IMR-90 (cell line): ENCODE results near the gene SPDYE4. TPM values are rescaled to one million over a fixed set of nuclear protein-coding genes. Genes with fewer than 3 reads are reported as not detected.

Source experiments
- ATAC-seq: fragments of 200-7000 bp; cut with Tn5 transposase; 2 replicates; pipeline ENCODE4 v1.9.1; 2020; ENCODE audit warnings: low read depth, mild to moderate bottlenecking, moderate library complexity
- BruUV-seq: library from RNA; stranded (reverse); fragments of 400-500 nt; replicated peaks from 2 replicates; lab custom pipeline; 2021; lab: Mats Ljungman, UMichigan
- CTCF ChIA-PET: fragments of 300-600 bp; formaldehyde crosslinking; extraction: SDS; loops from one replicate; lab custom pipeline; 2021; ENCODE audit warnings: antibody characterized with exemption; lab: Yijun Ruan, JAX
- POLR2A ChIA-PET: fragments of 300-600 bp; sonication (Branson Sonifier 250); formaldehyde crosslinking; loops from one replicate; lab custom pipeline; 2022; ENCODE audit warnings: antibody characterized with exemption; ENCODE audit not compliant: unreplicated experiment; lab: Charles Lee
- DNase-seq: peaks from one replicate; pipeline ENCODE4 v3.0.0; 2013
- H2AFZ ChIP-seq: replicated peaks from 2 replicates; pipeline ENCODE3; 2013; ENCODE audit warnings: low read length, mild to moderate bottlenecking; ENCODE audit not compliant: poor library complexity
- H2AK5ac ChIP-seq: 2 replicates; pipeline ENCODE4 v1.6.1; 2013; ENCODE audit warnings: low read depth, low read length, inconsistent platforms
- H2AK9ac ChIP-seq: replicated peaks from 2 replicates; pipeline ENCODE3; 2013; ENCODE audit warnings: mild to moderate bottlenecking, low read depth, low read length, moderate library complexity; ENCODE audit not compliant: poor library complexity
- H2BK120ac ChIP-seq: 2 replicates; pipeline ENCODE4 v1.6.1; 2013; ENCODE audit warnings: low read depth, low read length, inconsistent platforms
- H2BK15ac ChIP-seq: 3 replicates; pipeline ENCODE4 v1.6.1; 2013; ENCODE audit warnings: low read depth, low read length, inconsistent platforms
- H2BK20ac ChIP-seq: 2 replicates; pipeline ENCODE4 v1.6.1; 2013; ENCODE audit warnings: low read depth, mild to moderate bottlenecking, inconsistent platforms, low read length, moderate library complexity
- H2BK5ac ChIP-seq: 2 replicates; pipeline ENCODE4 v1.6.1; 2013; ENCODE audit warnings: mild to moderate bottlenecking, low read depth, low read length, inconsistent platforms; ENCODE audit not compliant: poor library complexity, severe bottlenecking
- H3K14ac ChIP-seq: replicated peaks from 2 replicates; pipeline ENCODE4 v1.6.1; 2013; ENCODE audit warnings: low read depth, low read length, inconsistent platforms
- H3K18ac ChIP-seq: 2 replicates; pipeline ENCODE4 v1.6.1; 2013; ENCODE audit warnings: low read depth, low read length, control low read depth
- H3K23ac ChIP-seq: 2 replicates; pipeline ENCODE4 v1.6.1; 2013; ENCODE audit warnings: low read depth, low read length, inconsistent platforms
- H3K27ac ChIP-seq: 2 replicates; pipeline ENCODE4 v1.5.1; 2013; ENCODE audit warnings: mild to moderate bottlenecking, control low read depth, low read length; ENCODE audit not compliant: insufficient read depth
- H3K27me3 ChIP-seq: 2 replicates; pipeline ENCODE4 v1.6.1; 2013; ENCODE audit warnings: low read length; ENCODE audit not compliant: control insufficient read depth, insufficient read depth
- H3K36me3 ChIP-seq: 2 replicates; pipeline ENCODE4 v1.6.1; 2013; ENCODE audit warnings: low read length, mixed read lengths; ENCODE audit not compliant: control insufficient read depth, insufficient read depth
- H3K4ac ChIP-seq: 2 replicates; pipeline ENCODE4 v1.6.1; 2013; ENCODE audit warnings: low read depth, low read length, inconsistent platforms
- H3K4me1 ChIP-seq: 2 replicates; pipeline ENCODE4 v1.6.1; 2013; ENCODE audit warnings: low read length, mixed read lengths; ENCODE audit not compliant: control insufficient read depth, insufficient read depth
- H3K4me2 ChIP-seq: 2 replicates; pipeline ENCODE4 v1.6.1; 2013; ENCODE audit warnings: low read depth, mild to moderate bottlenecking, control low read depth, low read length, moderate library complexity
- H3K4me3 ChIP-seq: 2 replicates; pipeline ENCODE4 v1.5.1; 2013; ENCODE audit warnings: low read depth, mild to moderate bottlenecking, control low read depth, low read length, moderate library complexity; ENCODE audit not compliant: insufficient read depth
- H3K56ac ChIP-seq: 2 replicates; pipeline ENCODE4 v1.6.1; 2013; ENCODE audit warnings: low read length, inconsistent platforms; ENCODE audit not compliant: insufficient read depth; ENCODE audit errors: extremely low read depth
- H3K79me1 ChIP-seq, 2 experiments: 2 replicates each; pipeline ENCODE4 v1.6.1; 2013; ENCODE audit warnings: low read length in 2 of 2, inconsistent platforms in 1 of 2, low read depth in 1 of 2
- H3K9ac ChIP-seq: 2 replicates; pipeline ENCODE4 v1.6.1; 2013; ENCODE audit warnings: low read depth, low read length, control low read depth
- H3K9me1 ChIP-seq: 2 replicates; pipeline ENCODE4 v1.6.1; 2013; ENCODE audit warnings: low read length, inconsistent platforms; ENCODE audit not compliant: insufficient read depth
- H3K9me3 ChIP-seq: 2 replicates; pipeline ENCODE4 v1.6.1; 2013; ENCODE audit warnings: low read length; ENCODE audit not compliant: control insufficient read depth, insufficient read depth
- H4K20me1 ChIP-seq: 2 replicates; pipeline ENCODE4 v1.6.1; 2013; ENCODE audit warnings: low read length, inconsistent platforms; ENCODE audit not compliant: insufficient read depth
- H4K5ac ChIP-seq: 2 replicates; pipeline ENCODE4 v1.6.1; 2013; ENCODE audit warnings: mild to moderate bottlenecking, low read depth, low read length, control low read depth
- H4K8ac ChIP-seq, 2 experiments: 2 replicates each; pipeline ENCODE4 v1.6.1; 2013; ENCODE audit warnings: low read depth in 2 of 2, low read length in 2 of 2, control low read depth in 1 of 2, inconsistent platforms in 1 of 2
- H4K91ac ChIP-seq: 2 replicates; pipeline ENCODE4 v1.6.1; 2013; ENCODE audit warnings: low read depth, low read length, inconsistent platforms; ENCODE audit not compliant: insufficient read depth
- CEBPB ChIP-seq: IDR thresholded peaks from 2 replicates; pipeline ENCODE4 v1.6.1; 2012; ENCODE audit warnings: low read depth, low read length, improper control_type of control experiment
- MAFK ChIP-seq: IDR thresholded peaks from 2 replicates; pipeline ENCODE4 v1.6.1; 2012; ENCODE audit warnings: low read depth, low read length, improper control_type of control experiment
- POLR2A ChIP-seq: IDR thresholded peaks from 2 replicates; pipeline ENCODE4 v1.6.1; 2012; ENCODE audit warnings: mild to moderate bottlenecking, low read depth, low read length
- SMC3 ChIP-seq: fragments of 150-350 bp; IDR thresholded peaks from 2 replicates; pipeline ENCODE4 v1.6.1; 2016; ENCODE audit warnings: low read depth, mild to moderate bottlenecking, antibody characterized with exemption, low read length, moderate library complexity
- WGBS, 2 experiments: methylation state at CpG; one replicate each; pipeline versions ENCODE4 v1.1.5 to v1.1.7; 2013; ENCODE audit warnings: missing lambda C conversion rate in 2 of 2; ENCODE audit not compliant: insufficient read length in 1 of 2; ENCODE audit errors: extremely low coverage in 2 of 2; 5-methylcytosine and 5-hydroxymethylcytosine counted together
- dilution Hi-C: fragments of 300-500 bp; cut with HindIII; formaldehyde crosslinking; loops from one replicate; pipeline ENCODE4 v1.14.3; 2018; ENCODE audit warnings: low sequenced_read_pairs; ENCODE audit not compliant: unreplicated experiment
- in situ Hi-C: fragments of 300-500 bp; cut with MboI; formaldehyde crosslinking; loops from 3 replicates; pipeline ENCODE4 v1.14.3; 2019; ENCODE audit warnings: low sequenced_read_pairs, inconsistent platforms, mixed read lengths
- intact Hi-C: fragments of 100-400 bp; cut with micrococcal nuclease; formaldehyde crosslinking; loops from 2 replicates; pipeline ENCODE4 v1.10.0; 2022
- polyA plus RNA-seq, 3 experiments: library from polyadenylated mRNA; depleted of rRNA; stranded (reverse); fragments of >200 nt; gene quantifications; 2 replicates each; pipeline ENCODE4 v1.2.3, GENCODE V29; 2012; ENCODE audit warnings: low replicate concordance in 1 of 3
- total RNA-seq: library from RNA; depleted of rRNA; stranded (reverse); fragments of >200 nt; gene quantifications from 2 replicates; pipeline ENCODE4 v1.2.3, GENCODE V29; 2012
- TF ChIP-seq, protein P1 (sequence below): fragments of 150-350 bp; IDR thresholded peaks from 2 replicates; pipeline ENCODE4 v1.6.1; 2016; ENCODE audit warnings: low read depth, mild to moderate bottlenecking, low read length, moderate library complexity, borderline replicate concordance

Gene SPDYE4
- total and polyA plus RNA-seq, 2 of the 4 experiments (the other 2 are of a cell fraction): not detected

- POLR2A ChIA-PET: no interaction called here
- no peak overlapping the region for H2AK9ac ChIP-seq
- no peaks in the 10 kb centered on the region for H3K79me1 ChIP-seq
- no peak overlapping the region for H3K9ac ChIP-seq
- CTCF ChIA-PET: no interaction called here
- no peak overlapping the region for H2BK15ac ChIP-seq
- no peaks in the 10 kb centered on the region for H3K4me1 ChIP-seq
- no peak overlapping the region for H3K27ac ChIP-seq
- intact Hi-C loops: no loop called here
- no peaks in the 10 kb centered on the region for H3K36me3 ChIP-seq
- no peak overlapping the region for H3K56ac ChIP-seq
- no peak overlapping the region for H3K4me3 ChIP-seq
- no TSS peak for BruUV-seq
- no peak overlapping the region for H3K4ac ChIP-seq
- no peak overlapping the region for H2BK120ac ChIP-seq
- H4K91ac ChIP-seq: no peak overlapping the region
- dilution Hi-C loops: no loop called here
- no peak overlapping the region for H2BK20ac ChIP-seq
- H3K27me3 ChIP-seq: peaks cover 10% of the 10 kb centered on the region
- H3K4me2 ChIP-seq: no peak overlapping the region
- no peak overlapping the region for H2AFZ ChIP-seq
- no peak overlapping the region for H3K14ac ChIP-seq
- TF ChIP-seq MAFK: no peak
- no peak for TF ChIP-seq SMC3
- TF ChIP-seq CEBPB: no peak
- no peak for TF ChIP-seq POLR2A
- TF ChIP-seq, protein P1, sequence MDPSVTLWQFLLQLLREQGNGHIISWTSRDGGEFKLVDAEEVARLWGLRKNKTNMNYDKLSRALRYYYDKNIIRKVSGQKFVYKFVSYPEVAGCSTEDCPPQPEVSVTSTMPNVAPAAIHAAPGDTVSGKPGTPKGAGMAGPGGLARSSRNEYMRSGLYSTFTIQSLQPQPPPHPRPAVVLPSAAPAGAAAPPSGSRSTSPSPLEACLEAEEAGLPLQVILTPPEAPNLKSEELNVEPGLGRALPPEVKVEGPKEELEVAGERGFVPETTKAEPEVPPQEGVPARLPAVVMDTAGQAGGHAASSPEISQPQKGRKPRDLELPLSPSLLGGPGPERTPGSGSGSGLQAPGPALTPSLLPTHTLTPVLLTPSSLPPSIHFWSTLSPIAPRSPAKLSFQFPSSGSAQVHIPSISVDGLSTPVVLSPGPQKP: no peak
- no peaks in the 10 kb centered on the region for H3K9me3 ChIP-seq
- in situ Hi-C loops: loop anchor here (10.0 kb wide), 1 partner anchor 168 kb away; no protein-coding TSS in a partner anchor
- DNase-seq (no peak), ATAC-seq (no peak)
- 93% methylated on average over 6 of the region's 8 CpGs; no CpG with 5 or more reads in 1 of the 2 experiments for WGBS, 2 experiments
- no peaks in the 10 kb centered on the region for H3K9me1 ChIP-seq
- no peak overlapping the region for H4K8ac ChIP-seq
- no peak overlapping the region for H3K23ac ChIP-seq
- no peak overlapping the region for H2AK5ac ChIP-seq
- no peak overlapping the region for H2BK5ac ChIP-seq
- no peak overlapping the region for H3K18ac ChIP-seq
- H4K20me1 ChIP-seq: no peaks in the 10 kb centered on the region
- no peak overlapping the region for H4K5ac ChIP-seq
Measured at GRCh38 chr17:8742819-8743218, 15.5 kb downstream of the SPDYE4 start.
